HCT116 (cell line): ENCODE measurements around the gene SAYSD1.
"Not testable (repeated sequence)": the region's sequence is repeated elsewhere in the genome, so short reads cannot be mapped to it uniquely, and the experiment has no call there.

Experiments
- MAX ChIP-seq: IDR thresholded peaks from 2 replicates; pipeline ENCODE4 v1.6.1; 2012
- POLR2A ChIP-seq: IDR thresholded peaks from 2 replicates; pipeline ENCODE4 v1.7.0; 2011; ENCODE audit warnings: borderline replicate concordance; ENCODE audit not compliant: insufficient read depth, insufficient read length; ENCODE audit errors: extremely low read depth
- POLR2AphosphoS5 ChIP-seq: IDR thresholded peaks from 2 replicates; pipeline ENCODE4 v1.6.1; 2011; ENCODE audit warnings: mild to moderate bottlenecking, low read depth, low read length, moderate library complexity
- REST ChIP-seq: IDR thresholded peaks from 2 replicates; pipeline ENCODE4 v1.6.1; 2012; ENCODE audit warnings: low read depth
- SP1 ChIP-seq: IDR thresholded peaks from 2 replicates; pipeline ENCODE4 v1.6.1; 2012; ENCODE audit warnings: low read depth
- TF ChIP-seq, protein P1 (sequence below), 3 experiments: fragments of 200-600 bp in 1 of 3; sonication (generic) in 1 of 3; IDR thresholded peaks in 2 of 3; conservative IDR thresholded peaks in 1 of 3; 2 replicates each; pipeline ENCODE4 v1.5.1; 2012 to 2017; ENCODE audit warnings: low read depth in 2 of 3, low read length in 2 of 3, antibody characterized with exemption in 1 of 3, borderline replicate concordance in 1 of 3, control low read depth in 1 of 3, mild to moderate bottlenecking in 1 of 3, mixed read lengths in 1 of 3, mixed run types in 1 of 3, moderate library complexity in 1 of 3; ENCODE audit not compliant: insufficient read depth in 1 of 3

DNA sequence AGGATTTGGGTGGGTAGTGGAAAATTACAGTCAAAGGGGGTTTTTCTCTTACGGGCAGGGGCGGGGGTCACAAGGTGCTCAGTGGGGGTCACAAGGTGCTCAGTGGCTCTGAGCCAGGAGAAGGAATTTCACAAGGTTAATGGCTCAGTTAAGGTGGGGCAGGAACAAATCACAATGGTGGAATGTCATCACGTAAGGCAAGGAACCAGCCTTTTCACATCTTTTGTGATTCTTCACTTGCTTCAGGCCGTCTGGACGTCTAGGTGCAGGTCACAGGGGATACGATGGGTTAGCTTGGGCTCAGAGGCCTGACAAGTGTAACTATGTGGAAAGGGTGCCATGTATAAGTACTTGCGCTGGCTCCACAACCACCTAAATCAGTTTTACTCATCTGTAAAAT lies 21.2 kb upstream of the SAYSD1 start:
- TF ChIP-seq POLR2A, MAX, REST, SP1, POLR2AphosphoS5: not testable (repeated sequence)
- TF ChIP-seq, protein P1, sequence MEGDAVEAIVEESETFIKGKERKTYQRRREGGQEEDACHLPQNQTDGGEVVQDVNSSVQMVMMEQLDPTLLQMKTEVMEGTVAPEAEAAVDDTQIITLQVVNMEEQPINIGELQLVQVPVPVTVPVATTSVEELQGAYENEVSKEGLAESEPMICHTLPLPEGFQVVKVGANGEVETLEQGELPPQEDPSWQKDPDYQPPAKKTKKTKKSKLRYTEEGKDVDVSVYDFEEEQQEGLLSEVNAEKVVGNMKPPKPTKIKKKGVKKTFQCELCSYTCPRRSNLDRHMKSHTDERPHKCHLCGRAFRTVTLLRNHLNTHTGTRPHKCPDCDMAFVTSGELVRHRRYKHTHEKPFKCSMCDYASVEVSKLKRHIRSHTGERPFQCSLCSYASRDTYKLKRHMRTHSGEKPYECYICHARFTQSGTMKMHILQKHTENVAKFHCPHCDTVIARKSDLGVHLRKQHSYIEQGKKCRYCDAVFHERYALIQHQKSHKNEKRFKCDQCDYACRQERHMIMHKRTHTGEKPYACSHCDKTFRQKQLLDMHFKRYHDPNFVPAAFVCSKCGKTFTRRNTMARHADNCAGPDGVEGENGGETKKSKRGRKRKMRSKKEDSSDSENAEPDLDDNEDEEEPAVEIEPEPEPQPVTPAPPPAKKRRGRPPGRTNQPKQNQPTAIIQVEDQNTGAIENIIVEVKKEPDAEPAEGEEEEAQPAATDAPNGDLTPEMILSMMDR (IDR thresholded peaks at IDR 0.05 in 2 of 3, conservative IDR thresholded peaks at IDR 0.05 in 1 of 3; ENCODE audit: borderline replicate concordance in 1 of 3, insufficient read depth in 1 of 3, low read depth in 2 of 3, low read length in 2 of 3) = not testable (repeated sequence)
